Adrenal gland (tissue), 12 donors: ENCODE results near the gene GLT8D2. TPM values are rescaled to one million over a fixed set of nuclear protein-coding genes. Genes with fewer than 3 reads are reported as not detected.

ENCODE experiments used
- DNase-seq, 7 donors: peaks; one replicate each; pipeline ENCODE4 v3.0.0-alpha.2; 2019 to 2020
- H3K27ac ChIP-seq, 5 donors: fragments of 200-600 bp; sonication (generic) in 4 of 5; 1 replicate in 3 of 5; 2 replicates in 2 of 5; pipeline versions ENCODE4 v1.5.1 to v1.8.0; 2016 to 2020; ENCODE audit warnings: mild to moderate bottlenecking in 1 of 5
- H3K27me3 ChIP-seq: fragments of 200-600 bp; 2 replicates; pipeline ENCODE4 v1.8.0; 2021
- H3K36me3 ChIP-seq, 2 donors: fragments of 200-600 bp; replicated peaks in 1 of 2; 1 replicate in 1 of 2; 2 replicates in 1 of 2; pipeline versions ENCODE4 v1.5.1 to v1.8.0; 2018 to 2022
- H3K4me1 ChIP-seq, 2 donors: fragments of 200-600 bp; replicated peaks in 1 of 2; 1 replicate in 1 of 2; 2 replicates in 1 of 2; pipeline versions ENCODE4 v1.5.1 to v1.8.0; 2018 to 2021
- H3K4me3 ChIP-seq, 4 donors: fragments of 200-600 bp; sonication (generic) in 3 of 4; one replicate each; pipeline ENCODE4 v1.5.1; 2016 to 2018
- H3K9me3 ChIP-seq, 3 donors: fragments of 200-600 bp; sonication (generic) in 1 of 3; replicated peaks in 1 of 3; 1 replicate in 2 of 3; 2 replicates in 1 of 3; pipeline versions ENCODE4 v1.5.1 to v1.8.0; 2016 to 2021
- POLR2A ChIP-seq, 2 donors: fragments of 450-650 bp; IDR thresholded peaks; one replicate each; pipeline ENCODE4 v1.6.1; 2017; ENCODE audit warnings: antibody characterized with exemption in 2 of 2, mild to moderate bottlenecking in 2 of 2, moderate library complexity in 1 of 2
- WGBS, 4 donors: extraction: QIAGEN DNeasy Blood & Tissue Kit in 2 of 4; methylation state at CpG; one replicate each; pipeline versions ENCODE4 v1.1.5 to v1.1.7; 2013 to 2017; 5-methylcytosine and 5-hydroxymethylcytosine counted together
- intact Hi-C, 2 donors: fragments of 100-400 bp; cut with DNase I; formaldehyde crosslinking; loops; one replicate each; pipeline versions ENCODE4 v1.14.1 to v1.15.0; 2022 to 2023
- polyA plus RNA-seq, 3 donors: library from polyadenylated mRNA; stranded (reverse); fragments of 200-250 nt in 2 of 3; fragments of 350-450 nt in 1 of 3; fragmentation: Illumina TruSeq in 1 of 3; extraction: RNeasy Lipid Tissue Mini Kit (QIAGEN cat#74804) in 1 of 3; gene quantifications; one replicate each; pipeline ENCODE4 v1.2.3, GENCODE V29; 2013 to 2014
- total RNA-seq, 9 donors: library from RNA; depleted of rRNA in 4 of 9; stranded (reverse); fragments of >200 nt in 4 of 9; fragments of 120-200 nt in 1 of 9; fragmentation: NEBNext Ultra II Directional in 1 of 9; extraction: Animal tissue kit (Norgen Biotek cat#: 25700) in 1 of 9; gene quantifications; one replicate each; pipeline versions ENCODE4 v1.1.0 to v1.2.4, GENCODE V29; 2013 to 2023
- TF ChIP-seq, protein P1 (sequence below), 6 experiments: fragments of 450-650 bp in 4 of 6; fragments of 200-600 bp in 2 of 6; sonication (generic) in 1 of 6; IDR thresholded peaks; 1 replicate in 5 of 6; 2 replicates in 1 of 6; pipeline versions ENCODE4 v1.5.1 to v1.8.0; 2016 to 2021; ENCODE audit warnings: antibody characterized with exemption in 6 of 6, mild to moderate bottlenecking in 2 of 6, moderate library complexity in 1 of 6
- donor health status: healthy with polysubstance abuse.
- donor health status: Bipolar disorder and iron deficiency.
- donor health status: DM: yes; HTN: yes; CAD: no.
- donor health status: DM: no; HTN: no; CAD: no.
- donor health status: DM: no; HTN: no; CAD: no.
- donor health status: DM: yes; HTN: yes; CAD: no.

Gene GLT8D2
- total and polyA plus RNA-seq, 12 donors: 6.3 to 21.2 (median 14.1) TPM

DNA sequence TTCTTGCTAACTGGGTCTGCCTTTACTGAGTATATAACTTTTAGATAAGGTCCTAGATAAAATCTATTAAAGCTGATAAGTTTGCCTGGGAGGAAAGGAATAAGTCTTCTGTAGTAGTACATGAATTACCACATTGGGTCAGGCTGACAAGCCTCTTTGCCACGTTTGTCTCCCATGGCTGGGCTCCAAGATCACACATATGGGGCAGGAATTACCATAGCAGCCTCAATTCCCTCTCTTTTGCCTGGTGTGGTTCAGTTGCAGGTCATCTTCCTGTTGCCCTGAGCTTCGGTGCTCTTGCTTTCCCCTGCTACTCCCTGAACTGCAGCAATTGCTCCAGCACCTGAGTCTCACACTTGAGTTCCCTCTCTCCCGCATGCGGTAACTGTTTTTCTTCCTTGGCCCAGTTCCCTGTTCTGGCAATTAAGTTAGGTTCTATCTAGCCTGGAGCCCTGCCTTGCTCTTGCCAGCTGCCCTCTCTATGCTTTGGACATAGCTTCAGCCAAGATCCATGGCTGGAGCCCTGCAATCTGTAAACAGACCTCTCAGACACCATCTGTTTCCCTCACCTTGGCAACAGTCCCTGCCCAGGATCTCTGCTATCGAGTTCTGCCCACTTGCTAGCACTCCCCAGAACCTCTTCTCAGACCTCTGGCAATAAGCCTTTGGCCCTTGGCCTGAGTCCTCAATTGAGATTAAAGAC, 5.8 kb upstream of the GLT8D2 start:
- intact Hi-C loops: loop anchor here (10.0 kb wide), 1 partner anchor 49 kb away; no protein-coding TSS in a partner anchor
- 36 to 57% (median 48%) methylated on average over 4 to 5 of the region's 5 CpGs for WGBS, 4 donors
- DNase-seq: peak in 6 of 7 donors; percentile 23 to 90 (median 53)

DNA sequence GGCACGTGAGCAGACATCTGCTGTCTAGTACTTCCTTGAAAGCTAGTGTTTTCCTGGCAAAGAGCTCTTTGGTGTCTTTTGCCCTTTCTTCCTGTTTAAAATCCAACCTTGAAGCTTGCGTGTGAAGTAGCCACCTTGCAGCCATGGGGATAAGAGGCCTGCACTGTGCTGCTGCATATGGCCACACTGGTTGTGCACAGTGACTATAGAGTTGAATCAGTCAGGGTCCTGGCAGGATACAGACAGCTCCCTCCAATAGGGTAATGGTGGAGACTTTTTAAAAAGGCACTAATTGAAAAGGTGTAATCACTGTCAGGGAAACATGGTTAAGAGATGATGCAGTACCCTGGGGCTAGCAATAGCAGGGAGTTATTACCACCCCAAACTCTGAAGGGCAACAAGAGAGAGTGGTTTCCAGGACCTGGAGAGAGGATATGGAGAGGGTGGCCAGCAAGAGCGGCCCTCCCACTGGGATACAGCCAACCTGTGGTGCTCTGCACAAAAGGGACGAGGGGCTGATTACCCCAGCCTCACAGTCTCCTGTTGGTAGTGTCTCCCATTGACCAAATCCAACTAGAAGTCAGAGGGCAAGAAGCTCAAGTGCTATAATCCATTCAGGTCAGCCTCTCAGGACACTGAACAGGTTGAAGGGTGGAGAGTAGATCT, 4.8 kb upstream of the GLT8D2 start:
- intact Hi-C loops: loop anchor here (10.0 kb wide), 1 partner anchor 50 kb away; no protein-coding TSS in a partner anchor
- H3K4me3 ChIP-seq: no peak overlapping the region
- H3K4me1 ChIP-seq: peaks cover 7 to 12% of the 10 kb centered on the region in 2 donors
- no peak overlapping the region for H3K27ac ChIP-seq
- TF ChIP-seq POLR2A (IDR thresholded peaks at IDR 0.05): no peak
- TF ChIP-seq, protein P1, sequence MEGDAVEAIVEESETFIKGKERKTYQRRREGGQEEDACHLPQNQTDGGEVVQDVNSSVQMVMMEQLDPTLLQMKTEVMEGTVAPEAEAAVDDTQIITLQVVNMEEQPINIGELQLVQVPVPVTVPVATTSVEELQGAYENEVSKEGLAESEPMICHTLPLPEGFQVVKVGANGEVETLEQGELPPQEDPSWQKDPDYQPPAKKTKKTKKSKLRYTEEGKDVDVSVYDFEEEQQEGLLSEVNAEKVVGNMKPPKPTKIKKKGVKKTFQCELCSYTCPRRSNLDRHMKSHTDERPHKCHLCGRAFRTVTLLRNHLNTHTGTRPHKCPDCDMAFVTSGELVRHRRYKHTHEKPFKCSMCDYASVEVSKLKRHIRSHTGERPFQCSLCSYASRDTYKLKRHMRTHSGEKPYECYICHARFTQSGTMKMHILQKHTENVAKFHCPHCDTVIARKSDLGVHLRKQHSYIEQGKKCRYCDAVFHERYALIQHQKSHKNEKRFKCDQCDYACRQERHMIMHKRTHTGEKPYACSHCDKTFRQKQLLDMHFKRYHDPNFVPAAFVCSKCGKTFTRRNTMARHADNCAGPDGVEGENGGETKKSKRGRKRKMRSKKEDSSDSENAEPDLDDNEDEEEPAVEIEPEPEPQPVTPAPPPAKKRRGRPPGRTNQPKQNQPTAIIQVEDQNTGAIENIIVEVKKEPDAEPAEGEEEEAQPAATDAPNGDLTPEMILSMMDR (IDR thresholded peaks at IDR 0.05): no peak
- no peak for DNase-seq
- no peaks in the 10 kb centered on the region for H3K9me3 ChIP-seq
- no peaks in the 10 kb centered on the region for H3K36me3 ChIP-seq
- 73 to 87% (median 81%) methylated on average over 4 of the region's 4 CpGs for WGBS, 4 donors
- no peaks in the 10 kb centered on the region for H3K27me3 ChIP-seq

More for the DNA sequence above, 5.8 kb upstream of the GLT8D2 start:
- Histone ChIP-seq H3K27ac (peak overlapping the region in 1 of 5 donors; percentile 13), H3K4me3 (no peak overlapping the region), H3K27me3 (no peaks in the 10 kb centered on the region), H3K9me3 (no peaks in the 10 kb centered on the region), H3K36me3 (no peaks in the 10 kb centered on the region), H3K4me1 (peaks cover 0 to 12% of the 10 kb centered on the region in 2 donors)
- no peak for TF ChIP-seq POLR2A (IDR thresholded peaks at IDR 0.05)
- TF ChIP-seq, protein P1 (IDR thresholded peaks at IDR 0.05): no peak

DNA sequence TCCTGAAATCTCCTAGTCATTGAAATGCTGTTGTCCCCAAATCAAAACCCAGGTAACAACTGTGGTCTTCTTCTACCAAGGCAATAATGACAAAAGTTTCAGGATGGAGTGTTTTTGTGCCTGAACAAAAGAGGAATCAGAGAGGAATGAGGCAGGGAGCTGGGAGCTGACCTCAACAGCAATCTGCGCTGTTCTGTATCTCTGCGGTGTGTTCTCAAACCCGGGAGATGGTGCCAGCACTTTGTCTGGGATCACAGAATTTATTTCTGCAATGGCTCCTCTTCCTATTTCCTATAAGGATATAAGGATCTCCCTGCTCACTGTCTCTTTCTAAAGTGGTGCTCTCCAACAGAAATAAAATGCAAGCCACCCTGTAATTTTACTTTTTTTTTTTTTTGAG, 449 bp upstream of the GLT8D2 start:
- Histone ChIP-seq H3K4me3 (peak overlapping the region in 1 of 4 donors; percentile 55), H3K27me3 (no peaks in the 10 kb centered on the region), H3K36me3 (no peaks in the 10 kb centered on the region), H3K9me3 (no peaks in the 10 kb centered on the region), H3K27ac (peak overlapping the region in 2 of 5 donors; percentile 39 to 74), H3K4me1 (peaks cover 7 to 12% of the 10 kb centered on the region in 2 donors)
- 18 to 40% (median 35%) methylated on average over 3 of the region's 3 CpGs for WGBS, 4 donors
- DNase-seq: no peak
- intact Hi-C loops: loop anchor here (10.0 kb wide), 1 partner anchor 54 kb away; no protein-coding TSS in a partner anchor
- TF ChIP-seq, protein P1 (IDR thresholded peaks at IDR 0.05): no peak

DNA sequence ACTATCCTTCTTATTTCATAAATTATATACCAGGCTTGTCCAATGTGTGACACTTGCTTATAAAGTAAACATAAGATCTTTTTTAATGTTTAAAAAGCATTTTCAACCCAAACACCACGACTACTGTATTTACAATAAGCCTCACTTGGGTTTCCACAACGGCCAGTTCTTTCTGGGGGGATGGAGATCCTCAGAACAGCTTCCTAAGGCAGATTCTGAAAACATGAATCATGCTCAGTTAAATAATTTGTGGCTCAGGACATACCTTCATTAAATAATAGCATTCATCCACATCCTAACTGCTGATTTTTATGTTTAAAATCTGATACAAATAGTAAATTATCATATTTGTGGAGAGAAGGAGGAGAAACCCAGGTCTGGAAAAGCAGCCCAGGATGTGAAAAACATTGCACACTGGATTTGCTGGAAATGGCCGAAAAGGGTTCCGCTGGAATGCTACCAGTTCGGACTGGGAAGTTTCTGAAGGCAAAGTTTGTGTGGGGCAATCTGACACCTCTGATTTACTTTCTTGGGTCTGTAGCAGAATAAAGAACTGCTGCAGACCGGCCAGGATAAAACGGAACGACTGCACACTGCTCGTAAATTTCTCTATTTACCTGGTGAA, 597 bp downstream of the GLT8D2 start:
- peaks cover 7 to 12% of the 10 kb centered on the region in 2 donors for H3K4me1 ChIP-seq
- H3K9me3 ChIP-seq: no peaks in the 10 kb centered on the region
- no peaks in the 10 kb centered on the region for H3K36me3 ChIP-seq
- peak overlapping the region in 2 of 4 donors; percentile 11 to 55 for H3K4me3 ChIP-seq
- no peaks in the 10 kb centered on the region for H3K27me3 ChIP-seq
- WGBS, 4 donors: 10 to 24% (median 20%) methylated on average over 9 of the region's 9 CpGs
- intact Hi-C loops: loop anchor here in 1 of 2 donors (10.0 kb wide), 1 partner anchor 55 kb away; no protein-coding TSS in a partner anchor
- H3K27ac ChIP-seq: peak overlapping the region in 4 of 5 donors; percentile 16 to 74 (median 30)
- TF ChIP-seq, protein P1 (IDR thresholded peaks at IDR 0.05): no peak
- no peak for TF ChIP-seq POLR2A (IDR thresholded peaks at IDR 0.05)
- peak in 2 of 7 donors; percentile 19 to 26 for DNase-seq
